NCI-H460 (cell line): Measurements from ENCODE around the gene EPHB1. TPM values are rescaled to one million over a fixed set of nuclear protein-coding genes. Genes with fewer than 3 reads are reported as not detected.
"Not testable (repeated sequence)": the region's sequence is repeated elsewhere in the genome, so short reads cannot be mapped to it uniquely, and the experiment has no call there.

Source experiments
- DNase-seq: peaks from one replicate; pipeline ENCODE4 v3.0.0-alpha.2; 2016; ENCODE audit warnings: low read depth; ENCODE audit errors: extremely low read depth
- total RNA-seq: library from RNA; depleted of rRNA; stranded (reverse); fragments of >200 nt; shearing (Covaris generic); gene quantifications from 2 replicates; pipeline ENCODE4 v1.2.3, GENCODE V29; 2014

EPHB1 gene
- total RNA-seq, 1 experiment from 2014 or later = 0.05 TPM

DNA sequence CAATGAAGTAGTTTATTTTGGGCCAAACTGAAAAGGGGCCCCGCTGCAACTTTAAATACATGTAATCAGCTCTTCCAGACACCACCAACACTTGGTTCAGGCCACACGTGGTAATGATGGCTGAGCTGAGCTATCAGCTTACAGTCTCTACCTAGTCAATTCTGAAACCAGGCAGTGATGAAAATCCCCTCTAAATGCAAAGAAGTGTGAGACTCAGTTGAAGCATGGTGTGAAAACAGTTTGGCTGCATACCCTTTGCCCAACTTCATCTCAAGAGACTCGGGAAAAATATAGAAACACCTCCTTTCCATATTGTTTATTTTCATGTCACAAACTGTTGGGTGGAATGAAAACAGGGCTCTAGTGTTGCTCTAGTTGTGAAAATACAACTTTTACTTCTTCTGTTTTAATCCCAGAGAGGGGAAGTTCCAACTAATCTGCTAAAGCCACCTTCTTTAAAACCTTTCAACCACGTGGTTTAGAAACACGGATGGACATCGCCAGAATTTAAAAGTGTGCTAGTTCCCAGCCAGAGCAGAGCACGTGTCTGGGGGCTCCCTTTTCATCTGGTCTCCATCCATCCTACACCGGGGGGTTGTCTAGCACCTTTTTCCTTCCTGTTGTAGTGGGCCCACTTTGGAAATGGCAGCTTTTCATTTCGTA, 229.1 kb downstream of the EPHB1 start:
- DNase-seq = no peak

DNA sequence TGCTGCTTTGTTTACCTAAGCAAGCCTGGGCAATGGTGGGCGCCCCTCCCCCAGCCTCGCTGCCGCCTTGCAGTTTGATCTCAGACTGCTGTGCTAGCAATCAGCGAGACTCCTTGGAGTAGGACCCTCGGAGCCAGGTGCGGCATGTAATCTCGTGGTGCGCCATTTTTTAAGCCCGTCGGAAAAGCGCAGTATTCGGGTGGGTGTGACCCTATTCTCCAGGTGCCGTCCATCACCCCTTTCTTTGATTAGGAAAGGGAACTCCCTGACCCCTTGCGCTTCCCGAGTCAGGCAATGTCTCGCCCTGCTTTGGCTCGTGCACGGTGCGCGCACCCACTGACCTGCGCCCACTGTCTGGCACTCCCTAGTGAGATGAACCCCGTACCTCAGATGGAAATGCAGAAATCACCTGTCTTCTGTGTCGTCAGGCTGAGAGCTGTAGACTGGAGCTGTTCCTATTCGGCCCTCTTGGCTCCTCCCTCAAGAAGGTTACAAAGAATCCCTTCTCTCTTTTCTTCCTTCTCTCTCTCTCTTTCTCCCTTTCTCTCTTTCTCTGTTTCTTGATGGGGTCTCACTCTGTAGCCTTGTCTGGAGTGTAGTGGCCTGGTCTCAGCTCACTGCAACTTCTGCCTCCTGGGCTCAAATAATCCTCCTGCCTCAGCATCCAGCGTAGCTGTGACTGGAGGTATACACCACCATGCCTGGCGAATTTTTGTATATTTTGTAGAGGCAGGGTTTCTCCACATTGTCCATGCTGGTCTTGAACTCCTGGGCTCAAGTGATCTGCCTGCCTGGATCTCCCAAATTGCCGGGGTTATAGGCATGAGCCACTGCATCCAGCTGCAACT, 235.9 kb downstream of the EPHB1 start:
- not testable (repeated sequence) for DNase-seq

DNA sequence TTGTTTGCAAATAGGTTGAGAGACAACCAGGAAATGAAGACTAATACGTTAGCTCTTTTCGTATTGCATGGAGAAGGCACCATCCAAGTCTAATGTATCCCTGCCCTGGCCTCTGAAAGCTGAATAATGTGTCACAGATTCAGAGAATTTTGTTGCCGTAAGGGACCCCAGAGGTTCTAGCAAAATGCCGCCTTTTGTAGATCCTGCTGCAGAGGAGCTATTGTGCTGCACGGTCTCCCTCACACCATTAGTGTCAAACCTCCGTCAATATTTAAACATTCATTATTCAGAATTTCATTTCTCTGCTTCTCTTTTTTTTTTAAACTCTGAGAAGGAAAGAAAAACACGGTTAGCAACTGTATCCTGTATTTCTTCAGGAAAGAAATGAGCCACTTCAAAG, 238.7 kb downstream of the EPHB1 start:
- no peak for DNase-seq

DNA sequence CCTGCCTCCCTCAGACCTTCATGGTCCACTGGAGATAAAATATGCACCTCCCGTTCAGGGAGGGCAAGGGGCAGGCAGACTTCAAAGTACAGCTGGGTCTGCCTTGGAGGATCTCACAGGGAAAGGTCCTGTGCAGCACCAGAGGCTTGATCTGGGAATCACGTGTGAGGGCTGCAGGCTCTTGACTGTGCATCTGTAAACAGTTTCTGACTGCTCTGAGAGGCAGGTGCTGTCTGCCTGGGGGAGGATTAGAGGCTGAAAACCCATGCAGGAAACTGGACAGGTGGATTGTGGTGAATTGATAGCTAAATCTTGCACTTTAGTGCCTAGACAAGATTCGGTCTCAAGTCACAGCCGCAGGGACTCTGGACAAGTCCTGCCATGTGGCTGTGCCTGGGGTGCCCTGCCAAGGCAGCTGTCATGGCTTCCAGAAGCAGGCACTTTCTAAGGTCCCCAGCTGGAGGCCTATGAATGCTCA, 239.3 kb downstream of the EPHB1 start:
- DNase-seq = no peak

DNA sequence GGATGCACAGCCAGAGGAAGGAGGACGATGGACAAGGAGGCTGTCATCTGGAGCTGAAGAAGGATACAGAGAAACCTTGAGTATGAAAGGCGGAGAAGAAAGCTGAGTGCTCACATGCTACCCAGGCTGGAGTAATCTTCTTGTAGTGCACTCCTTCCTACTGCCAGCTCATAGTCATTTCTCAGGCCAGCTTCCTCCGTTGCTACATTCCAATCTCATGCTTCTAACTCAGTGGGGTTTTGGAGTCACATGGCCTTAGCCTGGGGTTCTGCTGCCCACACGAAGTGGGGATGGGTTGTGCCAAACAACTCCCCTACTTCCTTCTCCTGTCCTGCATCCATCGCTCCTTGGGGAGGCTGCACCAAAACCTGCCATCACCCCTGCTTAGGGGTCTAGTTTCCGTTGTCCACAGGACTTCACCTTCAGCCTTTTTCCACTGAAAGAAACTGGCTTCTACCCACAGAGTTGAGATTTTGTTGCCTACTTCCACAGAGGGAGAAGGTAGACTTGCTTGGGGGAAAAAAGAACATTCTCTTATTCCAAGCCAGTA, 239.9 kb downstream of the EPHB1 start:
- no peak for DNase-seq

DNA sequence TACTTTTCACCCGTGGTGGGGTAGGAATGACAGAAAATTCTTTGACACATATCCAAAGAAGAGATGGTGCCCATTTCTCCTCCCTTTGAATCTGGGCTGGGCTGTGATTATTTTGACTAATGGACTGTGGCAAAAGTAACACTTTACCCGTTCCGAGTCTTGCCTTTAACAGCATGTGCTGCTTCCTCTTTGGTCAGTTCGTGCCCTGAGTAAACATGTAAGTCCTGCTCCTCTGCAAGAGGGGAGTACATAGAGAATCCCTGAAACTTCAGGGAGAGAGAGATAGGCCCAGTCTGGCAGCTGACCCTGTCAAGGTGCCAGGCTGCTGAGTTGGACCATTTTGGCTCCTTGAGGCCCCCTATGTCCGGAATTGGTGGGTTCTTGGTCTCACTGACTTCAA, 243.1 kb downstream of the EPHB1 start:
- no peak for DNase-seq

DNA sequence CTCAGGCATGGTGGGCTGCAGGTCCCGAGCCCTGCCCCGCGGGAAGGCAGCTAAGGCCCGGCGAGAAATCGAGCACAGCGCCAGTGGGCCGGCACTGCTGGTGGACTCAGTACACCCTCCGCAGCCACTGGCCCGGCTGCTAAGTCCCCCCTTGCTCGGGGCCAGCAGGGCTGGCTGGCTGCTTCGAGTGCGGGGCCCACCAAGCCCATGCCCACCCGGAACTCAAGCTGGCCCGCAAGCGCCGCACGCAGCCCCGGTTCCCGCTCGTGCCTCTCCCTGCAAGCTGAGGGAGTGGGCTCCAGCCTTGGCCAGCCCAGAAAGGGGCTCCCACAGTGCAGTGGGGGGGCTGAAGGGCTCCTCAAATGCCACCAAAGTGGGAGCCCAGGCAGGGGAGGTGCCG, 244.5 kb downstream of the EPHB1 start:
- not testable (repeated sequence) for DNase-seq

DNA sequence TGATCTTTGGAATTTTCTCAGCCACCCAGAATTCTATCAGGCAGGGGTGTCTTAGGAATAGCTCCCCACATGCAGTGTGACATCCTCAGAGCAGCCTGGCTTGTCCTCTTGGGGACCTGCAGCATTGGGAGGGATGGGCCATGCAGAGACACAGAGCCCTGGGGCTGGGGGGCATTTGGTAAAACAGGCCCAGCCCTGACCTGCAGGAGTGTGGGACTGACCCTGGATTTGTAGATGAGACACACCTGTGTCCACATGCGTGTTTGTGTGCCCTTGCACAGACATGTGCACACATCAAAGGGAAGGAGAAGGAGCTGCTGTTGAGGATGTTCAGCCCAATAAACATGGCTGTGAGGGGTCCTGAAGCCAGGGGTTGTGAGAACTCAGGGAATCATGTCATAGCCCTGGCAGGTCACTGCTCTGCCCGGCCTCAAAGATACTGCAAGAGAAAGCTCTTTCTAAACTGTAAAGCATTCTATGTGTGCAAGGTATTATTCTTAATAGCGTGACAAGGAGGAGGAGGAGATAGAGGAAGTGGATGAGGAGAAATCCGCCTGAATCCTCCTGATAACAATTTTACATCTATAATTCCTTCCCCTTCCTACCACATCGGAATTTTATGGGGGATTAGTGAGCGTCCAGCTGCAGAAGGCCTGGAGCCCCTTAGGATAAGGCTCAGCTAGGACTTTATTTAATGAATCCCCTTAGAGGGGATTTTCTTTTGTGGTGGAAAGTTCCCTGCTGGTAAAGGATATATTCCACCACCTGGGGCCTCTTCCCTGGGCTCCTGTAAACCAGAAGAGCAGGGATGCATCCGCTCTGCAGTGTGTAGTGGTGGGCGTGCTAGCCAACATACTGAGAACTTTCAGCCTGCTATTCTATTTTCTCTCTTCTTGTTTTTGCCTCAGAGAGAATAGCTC, 245.5 kb downstream of the EPHB1 start:
- no peak for DNase-seq

DNA sequence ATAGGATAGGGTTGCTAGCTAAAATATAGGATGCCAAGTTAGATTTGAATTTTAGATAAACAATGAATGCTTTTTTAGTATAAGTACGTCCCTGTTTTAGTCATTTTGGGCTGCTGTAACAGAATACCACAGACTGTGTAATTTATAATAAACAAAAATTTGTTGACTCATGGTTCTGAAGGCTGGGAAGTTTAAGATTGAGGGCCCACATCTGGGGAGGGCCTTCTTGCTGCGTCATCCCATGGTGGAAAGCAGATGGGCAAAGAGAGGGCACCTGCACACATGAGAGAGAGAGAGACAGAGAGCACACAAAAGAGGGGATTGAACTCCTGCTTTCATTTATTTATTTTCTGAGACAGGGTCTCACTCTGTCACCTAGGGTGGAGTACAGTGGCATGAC, 246.5 kb downstream of the EPHB1 start:
- no peak for DNase-seq

DNA sequence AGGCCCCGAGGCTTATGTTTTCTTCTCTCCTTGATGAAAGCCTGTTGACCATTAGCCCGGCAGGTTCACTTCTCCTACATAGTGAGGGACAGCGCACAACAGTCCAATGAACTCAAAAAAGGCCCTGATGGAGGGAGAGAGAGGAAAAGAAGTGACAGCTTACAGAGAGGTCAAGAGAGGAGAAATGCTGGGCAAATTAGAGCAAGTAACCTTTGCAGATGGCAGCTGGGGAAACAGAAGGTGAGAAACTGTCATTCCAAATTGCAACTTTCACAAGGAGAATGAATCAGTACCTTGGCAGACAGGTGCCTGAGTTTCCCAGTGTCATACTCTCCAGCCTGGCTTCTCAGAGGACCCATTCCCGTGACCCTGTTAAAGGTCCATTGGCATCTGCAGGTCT, 252.0 kb downstream of the EPHB1 start:
- DNase-seq = no peak

DNA sequence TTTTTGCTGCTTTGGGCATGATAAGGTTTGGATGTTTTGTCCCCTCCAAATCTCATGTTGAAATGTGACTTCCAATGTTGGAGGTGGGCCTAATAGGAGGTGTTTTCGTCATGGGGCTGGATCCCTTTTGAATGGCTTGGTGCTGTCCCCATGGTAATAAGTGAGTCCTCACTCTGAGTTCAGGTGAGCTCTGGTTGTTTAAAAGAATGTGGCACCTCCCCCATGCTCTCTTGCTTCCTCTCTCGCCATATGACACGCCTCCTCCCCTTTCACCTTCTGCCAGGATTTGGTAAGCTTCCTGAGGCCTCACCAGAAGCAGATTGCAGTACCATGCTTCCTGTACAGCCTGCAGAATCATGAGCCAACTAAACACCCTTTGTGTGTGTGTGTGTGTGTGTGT, 255.5 kb downstream of the EPHB1 start:
- DNase-seq = no peak

DNA sequence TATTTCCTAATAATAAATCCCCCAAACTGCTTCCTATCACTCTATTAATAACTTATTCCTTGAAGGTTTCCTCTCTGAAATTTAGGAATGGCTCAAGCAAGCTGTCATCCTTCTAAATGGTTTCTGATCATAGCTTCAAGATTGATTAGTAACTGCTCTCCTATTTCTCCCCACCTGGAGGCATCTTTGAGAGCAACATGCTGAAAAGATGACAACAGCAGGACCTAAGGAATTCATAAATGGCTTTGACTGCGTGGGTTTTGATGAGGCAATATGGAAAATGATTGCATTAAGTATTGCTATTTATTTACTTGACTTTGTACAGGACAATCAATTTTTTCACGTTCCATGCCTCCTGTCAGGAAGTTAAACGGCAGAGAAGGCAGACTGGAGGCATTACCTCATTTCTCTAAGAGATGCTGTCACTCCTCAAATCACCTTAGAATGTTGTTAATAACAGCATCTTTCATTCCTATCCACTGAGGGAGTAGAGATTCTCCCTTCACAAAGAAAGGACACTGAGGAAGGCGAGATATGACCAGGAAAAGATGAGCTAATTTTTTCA, 256.4 kb downstream of the EPHB1 start:
- DNase-seq = no peak

DNA sequence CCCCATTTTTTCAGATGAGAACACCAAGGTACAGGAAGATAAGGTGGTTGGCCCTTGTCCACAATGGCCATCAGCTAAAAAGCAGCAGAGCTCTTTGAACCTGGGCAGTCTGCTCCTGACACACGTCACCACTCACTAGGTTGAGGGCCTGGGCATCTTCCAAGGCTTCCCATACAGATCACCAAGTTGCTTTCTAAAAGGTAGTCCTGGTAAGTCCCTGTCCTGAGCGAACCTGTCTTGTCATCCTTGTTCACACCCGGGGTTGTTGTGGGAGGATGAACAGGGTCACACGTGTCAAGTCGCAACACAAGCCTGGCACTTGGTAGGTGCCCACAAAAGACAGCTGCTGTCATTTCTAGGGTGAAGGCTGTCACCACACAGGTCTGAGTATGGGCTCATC, 260.4 kb downstream of the EPHB1 start:
- DNase-seq = no peak

DNA sequence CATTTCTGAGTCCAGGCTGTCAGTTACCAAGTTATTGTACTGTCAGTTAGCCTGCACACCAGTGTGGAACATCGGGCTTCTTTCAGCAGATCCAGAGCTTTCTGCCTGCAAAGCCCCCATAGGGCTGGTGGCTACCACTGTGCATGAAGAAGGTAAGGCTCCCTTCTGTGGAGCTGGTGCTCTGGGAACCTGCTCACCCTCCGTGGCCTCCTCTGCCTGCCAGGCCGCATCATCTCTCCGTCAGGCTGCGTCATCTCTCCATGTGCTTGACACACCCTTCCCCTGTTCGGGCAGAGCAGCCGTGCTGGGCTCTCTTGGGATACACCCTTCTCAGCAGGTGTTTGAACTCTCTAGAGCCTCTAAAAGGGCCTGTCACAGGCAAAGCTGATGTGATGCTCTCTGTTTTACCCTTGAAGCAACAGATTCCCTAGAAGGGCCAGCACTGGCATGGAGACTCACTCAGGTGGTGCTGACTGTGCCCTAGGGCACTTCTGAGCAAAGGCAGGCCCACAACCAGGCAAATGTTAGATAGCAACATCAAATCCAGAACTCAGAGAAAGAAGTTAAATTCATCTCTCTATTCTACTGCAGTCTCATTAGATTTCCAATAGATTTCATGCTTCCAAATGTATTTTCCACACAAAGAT, 261.1 kb downstream of the EPHB1 start:
- DNase-seq = no peak

DNA sequence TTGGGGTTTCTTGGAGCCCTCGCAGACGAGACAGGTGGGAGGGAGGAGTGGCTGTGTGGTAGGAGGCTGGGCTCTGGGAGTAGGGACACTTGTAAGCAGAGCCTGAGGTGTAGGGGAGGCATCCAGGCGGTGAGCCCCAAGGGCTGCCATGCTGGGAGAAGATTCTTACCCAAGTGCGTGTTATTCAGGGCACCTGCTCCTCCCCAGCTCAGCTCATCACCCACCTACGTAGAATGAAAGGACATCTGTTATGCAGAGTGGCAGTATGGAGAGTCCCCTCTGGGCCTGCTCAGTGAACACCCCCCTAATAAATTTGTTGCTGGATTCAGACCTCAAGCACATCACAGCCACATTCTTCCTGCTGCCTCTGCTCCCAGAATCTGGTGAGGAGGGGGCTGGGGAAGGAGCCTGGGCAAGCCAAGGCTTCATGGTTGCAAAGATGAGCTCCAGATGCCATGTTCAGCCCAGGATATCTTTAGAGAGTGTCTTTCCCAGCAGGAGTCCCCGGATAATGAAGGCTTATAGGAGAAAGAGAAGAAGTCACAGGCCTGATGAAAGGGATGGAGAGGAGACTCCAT, 261.8 kb downstream of the EPHB1 start:
- no peak for DNase-seq

DNA sequence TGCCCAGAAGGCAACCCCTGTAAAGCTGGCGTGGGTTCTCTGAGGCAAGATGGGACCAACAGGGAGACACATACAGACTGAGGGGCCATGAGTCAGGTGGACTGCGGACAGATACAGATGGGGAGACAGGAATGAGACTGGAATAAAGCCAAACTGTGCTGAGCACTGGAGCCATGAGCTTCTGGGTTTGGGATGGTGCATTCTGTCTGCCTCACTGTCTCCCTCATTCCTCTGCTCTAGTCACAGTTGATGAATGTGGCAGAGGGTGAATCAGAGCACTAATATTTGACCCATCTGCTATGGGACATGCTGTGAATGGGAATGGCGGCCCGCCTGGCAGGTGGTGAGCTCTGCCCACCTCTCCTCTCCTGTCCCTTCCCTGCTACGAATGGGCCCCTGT, 262.9 kb downstream of the EPHB1 start:
- DNase-seq = no peak

DNA sequence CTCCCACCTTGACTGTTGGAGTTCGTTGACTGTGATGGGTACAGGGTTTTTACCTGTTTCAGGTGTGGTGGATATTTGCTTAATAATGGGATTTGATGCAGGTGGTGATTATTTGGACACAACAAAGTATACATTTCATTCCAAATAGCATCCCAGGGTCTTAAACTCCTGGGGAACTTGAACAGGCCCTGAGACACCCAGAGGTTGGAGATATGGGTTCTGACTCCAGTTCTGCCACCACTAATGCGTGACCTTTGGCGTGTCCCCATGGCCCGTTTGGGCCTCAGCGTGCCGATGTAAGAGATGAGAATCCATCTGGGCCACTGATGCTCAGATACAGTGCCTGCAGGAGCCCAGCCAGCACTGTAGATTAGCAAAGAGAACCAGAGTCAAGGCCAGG, 264.5 kb downstream of the EPHB1 start:
- no peak for DNase-seq

DNA sequence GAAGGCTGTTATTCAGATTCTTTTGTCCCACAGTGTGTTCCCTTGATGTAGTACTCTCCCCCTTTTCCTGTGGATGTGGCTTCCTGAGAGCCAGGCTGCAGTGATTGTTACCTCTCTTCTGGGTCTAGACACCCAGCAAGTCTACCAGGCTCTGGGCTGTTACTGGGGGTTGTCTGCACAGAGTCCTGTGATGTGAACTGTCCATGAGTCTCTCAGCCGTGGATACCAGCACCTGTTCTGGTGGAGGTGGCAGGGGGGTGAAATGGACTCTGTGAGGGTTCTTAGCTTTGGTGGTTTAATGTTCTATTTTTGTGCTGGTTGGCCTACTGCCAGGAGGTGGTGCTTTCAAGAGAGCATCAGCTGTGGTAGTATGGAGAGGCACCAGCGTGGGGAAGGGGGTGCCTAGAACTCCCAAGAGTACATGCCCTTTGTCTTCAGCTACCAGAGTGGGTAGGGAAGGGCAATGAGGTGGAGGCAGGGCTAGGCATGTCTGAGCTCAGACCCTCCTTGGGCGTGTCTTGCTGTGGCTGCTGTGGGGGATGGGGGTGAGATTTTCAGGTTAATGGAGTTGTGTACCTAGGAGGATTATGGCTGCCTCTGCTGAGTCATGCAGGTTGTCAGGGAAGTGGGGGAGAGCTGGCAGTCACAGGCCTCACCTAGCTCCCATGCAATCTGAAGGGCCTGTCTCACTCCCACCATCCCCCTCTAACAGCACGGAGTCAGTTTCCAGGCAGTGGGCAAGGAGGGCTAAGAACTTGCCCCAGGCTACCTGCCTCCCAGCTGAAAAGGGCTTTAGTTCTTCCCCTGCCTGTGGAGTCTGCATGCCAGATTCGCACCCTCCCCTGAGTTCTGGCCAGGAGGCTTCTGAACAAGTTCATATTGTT, 272.0 kb downstream of the EPHB1 start:
- not testable (repeated sequence) for DNase-seq

DNA sequence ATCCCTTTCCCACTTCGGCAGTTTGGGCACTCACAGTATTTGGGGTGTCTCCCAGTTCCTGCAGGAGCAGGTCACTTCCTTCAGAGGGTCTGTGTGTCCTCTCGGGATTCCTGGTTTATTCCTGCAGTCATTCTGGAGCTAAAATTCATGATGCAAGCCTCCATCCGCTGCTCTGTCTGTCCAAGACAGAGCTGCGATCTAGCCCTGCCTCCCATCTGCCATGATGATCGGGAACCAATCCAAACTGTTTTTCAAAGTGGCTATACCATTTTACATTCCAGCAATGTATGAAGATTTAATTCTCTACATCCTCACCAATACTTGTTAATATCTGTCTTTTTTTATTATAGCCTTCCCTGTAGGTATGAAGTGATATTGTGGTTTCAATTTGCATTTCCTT, 273.0 kb downstream of the EPHB1 start:
- no peak for DNase-seq
